Fibroblast of skin of back (primary cell): ENCODE measurements around the gene SYT5.
"Not testable (repeated sequence)": the region's sequence is repeated elsewhere in the genome, so short reads cannot be mapped to it uniquely, and the experiment has no call there.

Experiments
- DNase-seq: peaks from one replicate; pipeline ENCODE4 v3.0.0-alpha.2; 2013

Gene SYT5

DNA sequence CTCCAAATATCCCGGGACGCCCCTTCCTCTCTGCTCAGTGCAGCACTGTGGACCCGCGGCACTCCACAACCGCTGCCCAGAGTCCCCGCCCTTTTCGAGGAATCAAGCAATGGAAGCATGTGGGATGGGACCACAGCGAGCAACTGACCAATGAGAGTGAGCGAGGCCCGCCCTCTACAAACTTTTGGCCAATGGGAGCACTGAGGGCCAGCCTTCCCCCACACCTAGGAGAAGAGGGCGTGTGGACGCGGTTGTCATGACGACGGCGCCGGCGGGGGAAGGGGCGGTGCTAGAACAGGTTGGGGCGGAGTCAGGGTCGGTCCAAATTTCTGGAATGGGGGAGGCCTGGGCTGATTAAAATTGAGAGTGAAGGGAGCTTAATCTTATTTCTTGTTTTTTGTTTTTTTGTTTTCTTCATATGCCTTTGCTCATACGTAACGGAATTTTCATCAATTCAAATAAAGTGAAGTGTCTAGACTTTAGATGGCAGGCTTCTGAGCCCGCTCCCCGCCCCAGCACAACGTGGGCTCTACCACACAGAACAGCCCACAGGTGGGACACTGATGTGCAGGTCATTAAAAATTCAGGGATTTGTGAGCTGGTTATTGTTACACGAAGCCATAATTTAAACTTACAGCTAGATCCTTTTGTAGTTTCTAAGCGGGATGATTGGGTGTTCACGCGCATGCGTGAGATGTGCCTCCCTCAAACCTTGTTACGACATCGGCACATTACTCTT lies 13.4 kb downstream of the SYT5 start, which contains the start of gene DNAAF3:
TSS of gene DNAAF3 (minus strand) at position 84 of the 739 bp plus-strand sequence. CDS start 200 bp downstream, outside the sequence.
- peak; percentile 98 for DNase-seq

DNA sequence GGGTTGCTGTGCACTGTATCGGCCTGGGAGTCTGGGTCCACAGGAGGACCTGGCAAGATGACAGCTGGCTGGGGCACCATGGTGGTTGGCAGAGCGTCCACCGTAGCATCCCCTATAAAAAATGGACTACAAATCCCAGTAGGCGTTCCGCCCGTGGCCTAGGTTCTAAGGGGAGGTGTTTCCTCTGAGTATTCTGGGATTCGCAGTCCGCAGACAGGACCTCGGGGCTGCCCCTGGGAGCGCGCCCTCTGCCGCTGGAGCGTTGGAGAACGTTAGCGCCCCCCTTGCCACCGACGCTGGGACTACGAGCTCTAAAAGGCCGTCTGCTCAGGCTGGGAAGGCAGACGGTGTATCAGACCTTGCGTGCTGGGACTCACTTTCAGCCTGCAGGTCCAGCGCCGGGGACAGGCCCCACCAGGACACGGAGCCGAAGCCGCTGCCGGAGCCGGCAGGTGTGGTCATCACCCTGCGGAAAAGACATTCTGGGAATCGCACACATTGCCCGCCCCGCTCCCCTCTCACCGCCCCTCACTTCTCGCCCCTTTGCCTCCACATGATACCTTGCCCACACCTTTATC lies 14.0 kb downstream of the SYT5 start:
- DNase-seq: peak; percentile 83

DNA sequence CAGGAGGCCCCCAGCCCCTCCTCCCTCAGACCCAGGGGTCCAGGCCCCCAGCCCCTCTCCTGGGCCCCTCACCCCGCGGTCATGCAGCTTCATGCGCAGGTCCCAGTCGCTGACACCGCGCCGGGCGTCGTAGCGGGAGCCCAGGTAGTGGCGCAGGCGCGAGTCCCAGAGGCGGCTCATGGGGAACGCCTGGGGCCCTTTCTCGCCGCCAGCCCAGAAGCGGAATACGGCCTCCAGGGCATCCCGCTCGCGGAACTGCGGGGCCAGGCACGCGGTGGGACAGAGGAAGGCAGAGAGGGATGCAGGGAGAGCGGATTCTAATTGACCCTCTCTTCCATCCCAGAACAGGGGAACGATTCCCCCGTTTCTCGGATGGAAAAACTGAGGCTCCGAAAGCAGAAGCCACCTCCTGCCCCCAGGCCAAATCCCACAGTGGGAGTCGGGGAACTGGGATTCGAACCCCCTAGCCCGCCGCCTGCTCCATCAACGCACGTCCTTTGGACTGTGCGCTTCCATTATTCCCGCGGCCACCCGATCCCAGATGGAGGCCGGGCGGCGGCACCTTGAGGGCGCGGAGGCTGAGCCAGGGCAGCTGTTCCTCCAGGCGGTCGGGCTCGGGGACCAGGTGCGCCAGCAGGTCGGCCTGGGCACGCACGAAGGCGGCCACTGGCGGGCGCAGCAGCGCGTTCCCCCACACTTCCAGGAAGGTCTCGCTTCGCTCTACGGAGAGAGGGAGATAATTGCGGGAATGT lies 18.3 kb downstream of the SYT5 start:
- DNase-seq: no peak

DNA sequence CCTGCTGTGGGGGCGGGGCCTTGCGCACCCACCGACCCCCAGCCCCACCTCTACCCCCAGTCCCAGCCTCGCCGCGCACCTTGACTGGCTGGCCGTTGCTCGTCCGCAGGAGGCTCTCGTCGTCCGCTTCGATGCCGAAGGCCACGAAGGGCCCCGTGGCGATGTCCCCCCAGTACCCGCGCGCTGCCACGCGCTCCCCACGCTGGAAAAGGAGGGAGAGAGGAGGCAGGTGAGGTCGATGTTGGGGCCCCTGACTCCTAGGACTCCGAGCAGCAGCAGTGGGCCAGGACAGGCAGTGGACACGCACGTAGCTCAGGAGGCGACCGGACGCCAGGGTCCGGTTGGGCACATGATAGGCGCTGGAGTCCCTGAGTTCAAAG lies 19.1 kb downstream of the SYT5 start:
- no peak for DNase-seq

DNA sequence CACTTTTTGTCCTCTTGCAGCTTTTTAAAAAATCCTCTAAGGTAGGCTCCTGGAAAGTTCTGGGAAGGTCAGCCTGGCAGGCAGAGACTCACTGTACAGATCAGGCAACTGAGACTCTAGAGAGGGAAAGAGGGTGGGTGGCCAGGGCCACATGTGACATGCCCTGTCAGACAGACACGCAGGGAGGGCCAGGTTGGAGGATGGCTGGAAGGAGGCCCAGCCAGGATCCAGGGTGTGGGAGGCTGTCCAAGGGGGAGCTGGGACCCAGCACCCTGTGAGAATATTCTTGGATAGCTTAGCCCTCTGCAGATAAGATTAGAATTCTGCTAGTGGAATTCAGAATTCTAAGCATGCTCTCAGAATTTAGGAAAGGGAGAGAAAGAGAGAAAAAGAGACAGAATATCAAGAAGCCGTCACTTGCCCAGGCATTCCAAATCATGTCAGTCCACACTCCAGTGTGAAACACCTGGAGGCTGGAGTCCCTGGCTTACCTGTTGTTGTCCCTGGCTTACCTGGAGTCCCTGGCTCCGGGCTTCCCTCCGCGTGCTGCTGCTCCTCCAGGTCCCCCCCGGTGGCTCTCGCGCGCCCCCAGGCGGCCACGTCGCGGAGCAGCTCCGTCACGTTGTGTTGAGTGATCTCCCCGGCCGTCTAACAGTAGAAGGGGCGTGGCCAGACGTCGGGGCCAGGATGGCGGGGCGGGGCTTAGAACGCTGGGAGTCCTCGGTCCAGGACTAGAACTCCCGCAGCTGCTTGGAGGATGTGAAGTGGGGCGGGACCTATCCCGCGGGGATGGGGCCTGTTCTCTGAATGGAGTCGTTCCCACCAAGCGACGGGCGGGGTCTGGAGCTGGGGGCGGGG lies 19.7 kb downstream of the SYT5 start:
- peak; percentile 80 for DNase-seq

DNA sequence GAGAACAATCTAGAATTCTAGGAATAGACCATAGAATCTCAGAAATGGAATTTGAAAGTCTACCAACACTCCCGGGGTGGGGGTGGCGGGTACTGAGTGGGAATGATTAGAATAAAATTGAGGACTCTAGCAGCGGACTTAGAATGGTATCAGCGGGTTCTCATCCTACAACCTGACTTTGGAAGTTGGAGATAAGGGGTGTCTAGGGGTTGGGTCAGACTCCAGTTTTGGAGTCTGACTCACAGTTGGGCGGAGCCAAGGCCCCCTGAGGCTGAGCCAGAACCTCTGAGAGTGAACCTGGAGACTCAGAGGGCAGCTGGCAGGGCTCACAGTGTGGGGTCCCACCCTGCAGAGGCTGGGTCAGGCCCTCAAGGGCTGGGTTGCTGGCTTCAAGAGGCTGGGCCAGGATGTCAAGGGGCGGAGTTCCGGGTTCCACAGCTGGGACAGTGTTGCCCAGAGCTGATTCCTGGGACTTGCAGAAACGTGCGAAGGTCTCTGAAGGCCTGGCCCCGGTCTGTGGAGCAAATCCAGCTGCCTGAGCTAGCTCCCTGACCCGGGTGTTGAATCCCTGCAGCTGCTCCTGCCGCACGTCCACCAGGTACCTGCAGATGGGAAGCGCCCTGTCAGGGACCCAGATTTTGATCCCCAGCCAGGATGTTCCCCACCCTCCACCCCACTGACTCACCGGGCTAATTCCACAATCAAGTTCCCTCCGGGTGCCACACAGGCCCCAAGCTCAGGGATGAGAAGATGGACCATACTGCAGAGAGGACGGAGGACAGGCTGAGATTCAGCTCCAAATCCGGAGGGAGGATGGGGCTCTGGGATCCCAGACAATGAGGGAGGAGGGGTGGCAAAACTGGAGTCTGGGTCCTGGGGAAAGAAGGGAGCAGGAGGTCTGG lies 21.0 kb downstream of the SYT5 start:
- DNase-seq: peak; percentile 48

DNA sequence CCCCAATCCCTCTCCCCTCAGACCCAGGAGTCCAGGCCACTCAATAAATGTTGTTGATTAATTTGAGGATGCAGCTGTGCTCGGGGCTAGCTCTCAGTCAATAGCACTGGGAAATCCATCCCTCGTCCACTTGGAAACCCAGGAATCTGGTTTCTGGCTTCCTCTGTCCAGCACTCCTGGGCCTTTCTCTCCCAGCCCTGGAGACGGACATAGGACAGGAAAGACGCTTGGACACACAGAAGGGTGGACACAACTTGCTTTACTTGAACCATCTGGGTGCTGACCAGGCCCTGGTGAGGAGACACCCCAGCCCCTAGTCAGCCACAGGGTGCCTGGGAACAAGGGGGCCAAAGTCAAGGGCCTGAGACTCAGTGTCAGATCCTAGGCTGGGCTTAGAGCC lies 21.7 kb downstream of the SYT5 start:
- no peak for DNase-seq

DNA sequence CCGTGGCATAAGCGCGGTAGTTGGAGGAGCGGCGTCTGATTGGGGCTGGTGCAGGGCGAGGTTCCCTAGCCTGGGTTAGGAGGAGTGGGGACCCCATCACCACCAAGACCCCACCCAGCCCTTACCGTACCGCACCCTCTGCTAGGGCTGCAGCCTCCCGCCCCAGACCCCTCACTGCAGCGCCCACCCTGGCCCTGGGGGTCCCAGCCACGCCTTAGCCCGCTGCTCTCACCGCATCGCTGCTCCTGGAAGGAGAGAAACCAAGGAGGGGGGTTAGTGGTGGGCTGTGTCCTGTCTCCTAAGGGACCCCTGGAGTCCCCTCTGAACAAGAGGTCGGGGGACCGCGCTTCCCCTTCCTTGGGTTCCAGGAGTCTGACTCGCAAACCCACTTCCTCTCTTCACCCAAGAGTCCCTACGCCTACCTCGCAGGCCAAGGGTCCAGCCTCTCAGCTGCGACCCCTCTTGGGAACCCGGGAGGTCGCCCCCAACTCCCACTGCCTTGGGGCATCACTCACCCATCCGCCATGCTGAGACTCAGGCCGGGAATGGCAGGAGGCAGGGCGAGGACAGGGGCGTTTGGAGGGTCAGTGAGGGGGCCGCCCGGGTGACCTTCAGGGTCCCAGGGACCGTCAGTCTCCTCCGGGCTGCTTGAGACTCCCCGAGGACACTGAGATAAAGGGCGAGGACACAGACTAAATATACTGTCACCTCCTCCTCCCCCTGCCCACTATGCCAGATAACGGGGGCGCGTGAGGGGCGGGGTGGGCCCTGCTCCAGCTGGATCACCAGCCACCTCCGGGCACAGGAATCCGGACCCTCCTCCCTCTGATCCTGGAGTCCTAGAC lies 22.8 kb downstream of the SYT5 start, which contains the start of gene TNNI3:
TSS of gene TNNI3 (minus strand) at position 669 of the 845 bp plus-strand sequence. CDS start at position 526, 143 bp downstream.
- DNase-seq: no peak

DNA sequence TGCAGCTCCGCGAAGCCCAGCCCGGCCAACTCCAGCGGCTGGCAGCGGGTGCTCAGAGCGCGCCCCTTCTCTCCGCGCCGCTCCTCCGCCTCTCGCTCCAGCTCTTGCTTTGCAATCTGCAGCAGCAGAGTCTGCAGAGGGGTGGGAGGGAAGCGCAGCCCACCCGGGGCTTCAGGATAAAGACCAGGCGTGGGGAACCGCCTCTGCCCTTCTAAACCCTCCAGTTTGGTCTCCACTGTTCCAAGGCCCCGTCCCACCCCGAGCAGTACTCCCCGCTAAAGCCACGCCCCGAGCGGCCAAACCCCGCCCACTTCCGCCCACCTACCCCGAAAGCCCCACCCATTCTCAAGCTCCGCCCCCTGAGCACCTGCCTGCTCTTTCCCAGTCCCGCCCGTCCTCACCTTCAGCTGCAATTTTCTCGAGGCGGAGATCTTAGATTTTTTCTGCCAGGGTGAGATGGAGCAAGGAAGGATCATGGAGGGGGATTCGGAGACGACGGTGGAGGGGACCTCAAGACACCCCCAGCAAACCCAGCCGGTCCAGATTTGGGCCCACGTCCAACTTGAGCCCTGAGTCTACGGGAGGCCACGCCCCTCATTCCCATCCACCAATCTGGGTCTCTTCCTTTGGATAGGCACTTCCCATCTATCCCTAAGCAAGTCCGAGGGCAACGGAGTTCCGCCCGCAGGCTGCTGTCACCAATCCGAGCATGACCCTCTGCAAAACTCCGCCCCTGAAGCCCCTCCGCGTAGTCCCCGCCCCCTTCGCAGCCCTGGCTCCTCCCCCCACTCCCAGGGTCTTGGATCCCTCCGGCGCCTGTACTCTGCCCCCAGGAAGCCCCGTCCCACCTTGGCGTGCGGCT lies 23.7 kb downstream of the SYT5 start:
- peak; percentile 43 for DNase-seq

DNA sequence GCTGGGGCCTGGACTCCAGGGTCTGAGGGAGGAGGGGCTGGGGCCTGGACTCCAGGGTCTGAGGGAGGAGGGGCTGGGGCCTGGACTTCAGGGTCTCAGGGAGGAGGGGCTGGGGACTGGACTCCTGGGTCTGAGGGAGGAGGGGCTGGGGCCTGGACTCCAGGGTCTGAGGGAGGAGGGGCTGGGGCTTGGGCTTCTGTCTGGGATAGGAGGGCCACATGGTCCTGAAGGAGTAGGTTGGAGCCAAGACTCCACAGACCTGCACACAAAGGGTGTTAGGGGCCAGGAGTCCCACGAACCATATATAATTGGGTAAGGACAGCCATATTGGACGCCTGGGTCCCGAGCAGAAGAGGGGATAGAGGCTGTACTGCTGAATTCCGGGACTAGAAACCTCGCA lies 24.3 kb downstream of the SYT5 start:
- DNase-seq: not testable (repeated sequence)

DNA sequence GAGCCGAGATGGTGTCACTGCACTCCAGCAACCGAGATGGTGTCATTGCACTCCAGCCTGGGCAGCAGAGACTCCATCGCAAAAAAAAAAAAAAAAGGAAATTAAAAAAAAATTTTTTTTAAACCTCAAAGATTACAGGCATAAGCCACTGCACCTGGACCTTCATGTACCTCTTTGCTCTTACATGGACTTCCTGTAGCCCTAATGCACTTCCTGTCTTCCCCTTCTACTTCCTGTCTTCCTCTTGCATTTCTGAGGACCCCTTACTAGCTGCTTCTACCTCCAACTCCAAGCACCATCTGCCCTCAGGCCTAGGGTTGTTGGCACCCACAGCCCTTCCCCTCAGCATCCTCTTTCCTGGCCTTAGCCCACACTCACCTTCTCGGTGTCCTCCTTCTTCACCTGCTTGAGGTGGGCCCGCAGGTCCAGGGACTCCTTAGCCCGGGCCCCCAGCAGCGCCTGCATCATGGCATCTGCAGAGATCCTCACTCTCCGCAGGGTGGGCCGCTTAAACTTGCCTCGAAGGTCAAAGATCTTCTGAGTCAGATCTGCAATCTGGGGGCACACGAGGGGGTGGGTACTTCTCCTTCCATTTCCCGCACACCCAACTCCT lies 26.3 kb downstream of the SYT5 start:
- DNase-seq: no peak

DNA sequence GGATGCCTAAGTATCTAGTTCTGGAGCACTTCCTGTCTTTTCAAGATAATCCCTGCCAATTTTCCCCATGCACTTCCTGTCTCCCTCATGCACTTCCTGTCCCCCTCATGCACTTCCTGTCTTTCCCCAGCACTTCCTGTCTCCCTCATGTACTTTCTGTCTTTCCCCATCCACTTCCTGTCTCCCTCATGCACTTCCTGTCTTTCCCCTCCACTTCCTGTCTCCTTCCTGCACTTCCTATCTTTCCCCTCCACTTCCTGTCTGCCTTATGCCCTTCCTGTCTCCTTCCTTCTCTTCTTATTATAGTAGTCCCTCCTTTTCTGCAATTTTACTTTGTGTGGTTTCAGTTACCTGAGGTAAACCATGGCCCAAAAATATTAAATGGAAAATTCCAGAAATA lies 28.1 kb downstream of the SYT5 start:
- no peak for DNase-seq

DNA sequence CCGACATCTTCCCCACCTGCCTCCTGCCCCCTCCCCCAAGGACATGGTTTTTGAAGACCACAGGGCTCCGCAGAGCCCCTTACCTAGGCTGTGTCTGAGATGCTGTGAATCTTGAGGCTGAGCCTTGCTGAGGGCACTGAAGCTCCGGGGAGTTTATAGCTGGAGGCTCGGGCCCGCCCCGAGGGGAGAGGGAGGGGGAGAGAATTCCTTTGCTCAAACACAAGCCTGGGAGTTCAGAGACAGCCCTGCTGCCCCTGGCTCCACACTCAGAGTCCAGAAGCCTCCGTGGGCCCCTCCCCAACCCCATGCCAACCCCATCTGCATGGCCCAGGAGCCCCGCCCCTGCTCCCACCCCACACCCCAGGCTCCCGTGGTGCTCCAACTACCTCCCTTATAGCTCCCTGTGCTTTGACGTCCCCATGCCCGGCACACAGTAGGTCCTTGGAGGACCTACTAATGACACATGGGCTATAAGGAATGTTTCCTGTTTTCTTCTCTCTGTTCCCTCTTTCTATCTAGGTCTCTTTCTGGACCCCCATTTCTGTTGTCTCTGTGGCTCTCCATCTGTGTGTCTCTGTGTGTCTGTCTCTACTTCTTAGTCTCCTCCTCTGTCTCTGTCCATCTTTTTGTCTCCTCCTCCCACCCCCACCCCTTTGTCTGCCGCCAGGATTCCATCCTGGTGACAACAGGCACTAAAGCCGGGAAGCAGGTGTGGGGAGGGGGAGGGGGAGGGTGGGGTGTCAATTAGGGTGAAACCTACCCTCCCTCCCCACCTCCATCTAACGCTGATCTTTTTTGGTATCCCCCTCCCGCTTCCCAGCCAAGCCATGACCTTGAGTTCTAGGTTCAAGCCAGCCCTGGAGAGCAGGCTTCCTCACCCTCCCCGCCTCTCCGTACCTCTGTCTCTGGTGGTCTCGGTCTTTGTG lies 30.7 kb downstream of the SYT5 start, which contains the start of gene TNNT1:
TSS of gene TNNT1 (minus strand) at position 129 of the 926 bp plus-strand sequence. CDS start 2,049 bp downstream, outside the sequence.
- DNase-seq: peak; percentile 26

DNA sequence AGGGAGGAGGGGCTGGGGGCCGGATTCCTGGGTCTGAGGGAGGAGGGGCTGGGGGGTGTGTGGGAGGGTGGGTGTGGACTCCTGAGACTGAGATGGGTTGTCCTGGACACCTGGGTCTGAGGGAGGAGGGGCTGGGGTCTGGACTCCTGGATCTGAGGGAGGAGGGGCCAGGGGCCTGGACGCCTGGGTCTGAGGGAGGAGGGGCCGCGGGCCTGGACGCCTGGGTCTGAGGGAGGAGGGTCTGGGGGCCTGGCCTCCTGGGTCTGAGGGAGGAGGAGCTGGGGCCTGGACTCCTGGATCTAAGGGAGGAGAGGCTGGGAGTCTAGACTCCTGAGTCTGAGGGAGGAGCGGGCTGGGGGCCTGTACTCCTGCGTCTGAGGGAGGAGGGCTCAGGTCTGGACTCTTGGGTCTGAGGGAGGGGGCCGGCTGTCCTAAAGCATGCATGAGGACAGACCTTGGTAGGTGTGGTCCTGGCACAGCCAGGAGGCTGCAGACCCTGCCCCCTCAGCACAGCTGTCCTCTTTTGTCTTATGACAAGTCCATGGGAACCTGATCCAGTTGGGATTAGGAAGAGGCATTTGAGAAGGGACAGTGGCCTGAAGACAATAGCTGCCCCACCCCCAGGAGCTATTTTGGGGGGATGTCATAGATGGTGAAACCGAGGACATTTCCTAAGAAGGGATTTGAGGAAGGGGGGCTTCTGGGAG lies 32.4 kb downstream of the SYT5 start:
- DNase-seq: no peak

DNA sequence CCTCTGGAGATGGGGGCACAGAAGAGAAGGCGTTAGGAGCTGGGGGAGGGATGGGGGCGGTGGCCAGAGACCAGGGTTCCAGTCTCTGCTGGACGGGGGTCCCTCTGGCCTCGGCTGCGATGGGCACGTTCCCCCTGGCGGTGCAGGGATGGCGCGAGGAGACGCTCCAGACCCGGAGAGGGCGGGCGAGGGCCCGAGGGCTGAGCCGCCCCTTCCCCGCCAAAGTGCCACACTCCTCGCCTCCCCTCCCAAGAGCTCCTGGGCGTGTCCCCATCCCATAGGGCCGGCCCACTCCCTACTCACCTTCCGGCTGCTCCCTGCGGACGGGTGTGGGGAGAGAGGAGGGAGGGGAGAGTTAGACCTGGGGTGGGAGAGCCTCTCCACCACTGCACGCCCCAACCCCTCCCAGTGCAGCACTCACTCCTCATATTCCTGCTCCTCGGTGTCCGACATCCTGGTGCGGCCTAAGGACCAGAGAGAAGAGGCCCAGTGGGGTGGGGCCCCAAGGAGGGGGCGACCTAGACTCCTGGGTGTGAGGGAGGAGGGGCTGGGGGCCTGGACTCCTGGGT lies 33.3 kb downstream of the SYT5 start:
- DNase-seq: no peak

DNA sequence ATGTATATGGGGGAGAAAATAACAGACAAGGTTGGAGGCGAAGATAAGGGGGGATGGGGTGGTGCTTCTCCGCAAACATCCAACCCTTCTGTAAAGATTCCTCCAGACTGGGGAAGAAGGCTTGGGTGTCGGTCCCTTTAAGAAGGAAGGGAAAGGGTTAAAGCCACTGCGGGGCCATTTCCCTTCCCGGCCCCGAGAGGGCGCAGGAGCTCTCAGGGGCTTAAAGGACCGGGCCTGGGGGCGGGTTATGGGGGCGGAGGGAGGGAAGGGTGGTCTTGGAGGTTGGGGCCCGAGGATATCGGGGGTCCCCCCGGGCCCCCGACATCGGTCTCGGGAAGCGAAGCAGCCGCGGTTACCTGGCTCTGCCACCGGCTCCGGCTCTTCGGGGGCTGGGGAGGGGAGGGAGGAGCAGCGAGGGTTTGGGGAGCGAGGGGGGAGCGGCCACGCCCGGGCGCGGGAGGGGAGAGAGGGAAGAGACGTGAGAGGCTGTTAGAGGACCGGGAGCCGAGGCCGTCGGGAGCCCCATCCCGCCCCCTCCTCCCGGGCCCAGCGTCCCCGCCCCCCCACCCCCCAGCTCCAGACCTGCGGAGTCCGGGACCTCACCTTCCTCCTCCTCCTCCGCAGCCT lies 33.9 kb downstream of the SYT5 start:
- no peak for DNase-seq
